C4-2B (cell line): ENCODE measurements around the gene PPP2R2B.

Experiments
- CTCF ChIP-seq: fragments of 450-650 bp; conservative IDR thresholded peaks from 2 replicates; pipeline ENCODE4 v1.5.1; 2017; ENCODE audit warnings: mild to moderate bottlenecking
- ZFX ChIP-seq: fragments of 450-650 bp; IDR thresholded peaks from 2 replicates; pipeline ENCODE4 v1.6.1; 2017

GRCh38 chr5:146891511-146891910 is 13.0 kb upstream of the PPP2R2B start:
- TF ChIP-seq CTCF (no peak), ZFX (no peak)
